DOHH2 (cell line): ENCODE results near the gene PHF14.

Experiments
- H3F3A ChIP-seq: fragments of 200-600 bp; sonication (generic), shearing (Covaris generic); 2 replicates; pipeline ENCODE4 v1.6.0; 2016; ENCODE audit warnings: antibody characterized with exemption, mild to moderate bottlenecking; ENCODE audit not compliant: control insufficient read depth, insufficient read depth
- H3K27ac ChIP-seq: fragments of 200-600 bp; sonication (generic); 2 replicates; pipeline ENCODE4 v1.5.1; 2014; ENCODE audit warnings: low read depth, mild to moderate bottlenecking, low read length, moderate library complexity
- H3K27me3 ChIP-seq: fragments of 200-600 bp; sonication (generic); 2 replicates; pipeline ENCODE4 v1.6.1; 2014; ENCODE audit warnings: mild to moderate bottlenecking, low read length, mixed read lengths; ENCODE audit not compliant: control insufficient read depth
- H3K36me3 ChIP-seq: fragments of 200-600 bp; sonication (generic); 2 replicates; pipeline ENCODE4 v1.6.1; 2014; ENCODE audit warnings: mild to moderate bottlenecking, low read length, moderate library complexity, mixed read lengths; ENCODE audit not compliant: control insufficient read depth
- H3K4me1 ChIP-seq: fragments of 200-600 bp; sonication (generic); 2 replicates; pipeline ENCODE4 v1.6.1; 2014; ENCODE audit warnings: mild to moderate bottlenecking, low read length, mixed read lengths; ENCODE audit not compliant: control insufficient read depth
- H3K4me2 ChIP-seq: fragments of 200-600 bp; sonication (generic); 2 replicates; pipeline ENCODE4 v1.6.0; 2014; ENCODE audit warnings: mild to moderate bottlenecking, low read length, moderate library complexity
- H3K4me3 ChIP-seq: fragments of 200-600 bp; sonication (generic); 2 replicates; pipeline ENCODE4 v1.5.1; 2014; ENCODE audit warnings: mild to moderate bottlenecking, low read length, mixed read lengths
- H3K79me2 ChIP-seq: fragments of 200-600 bp; sonication (generic); 2 replicates; pipeline ENCODE4 v1.6.1; 2014; ENCODE audit warnings: mild to moderate bottlenecking, low read length, mixed read lengths; ENCODE audit not compliant: control insufficient read depth
- H3K9me2 ChIP-seq: fragments of 200-600 bp; sonication (generic); replicated peaks from 2 replicates; pipeline ENCODE4 v1.6.1; 2014; ENCODE audit warnings: mild to moderate bottlenecking, low read length, mixed read lengths; ENCODE audit not compliant: control insufficient read depth
- H3K9me3 ChIP-seq: fragments of 200-600 bp; sonication (generic); 2 replicates; pipeline ENCODE4 v1.6.1; 2014; ENCODE audit warnings: antibody characterized with exemption, low read length, mixed read lengths; ENCODE audit not compliant: control insufficient read depth, insufficient read depth
- H4K20me1 ChIP-seq: fragments of 200-600 bp; sonication (generic); 2 replicates; pipeline ENCODE4 v1.6.0; 2014; ENCODE audit warnings: low read depth, mild to moderate bottlenecking, antibody characterized with exemption, low read length, moderate library complexity; ENCODE audit not compliant: control insufficient read depth, insufficient read depth
- EZH2phosphoT487 ChIP-seq: fragments of 200-600 bp; sonication (generic); IDR thresholded peaks from 2 replicates; pipeline ENCODE4 v1.6.1; 2017; ENCODE audit warnings: borderline replicate concordance, mild to moderate bottlenecking, antibody characterized with exemption, low read length, moderate library complexity, mixed read lengths
- TF ChIP-seq, protein P1 (sequence below): fragments of 200-600 bp; sonication (generic); IDR thresholded peaks from one replicate; pipeline ENCODE4 v1.5.1; 2014; ENCODE audit warnings: antibody characterized with exemption, mild to moderate bottlenecking, low read depth, low read length; ENCODE audit not compliant: poor library complexity, severe bottlenecking

Gene PHF14

GRCh38 chr7:11170175-11170574, 196.5 kb downstream of the PHF14 start:
- H3K9me2 ChIP-seq, result no peaks in the 10 kb centered on the region
- H3K27ac ChIP-seq, result no peak overlapping the region

DNA sequence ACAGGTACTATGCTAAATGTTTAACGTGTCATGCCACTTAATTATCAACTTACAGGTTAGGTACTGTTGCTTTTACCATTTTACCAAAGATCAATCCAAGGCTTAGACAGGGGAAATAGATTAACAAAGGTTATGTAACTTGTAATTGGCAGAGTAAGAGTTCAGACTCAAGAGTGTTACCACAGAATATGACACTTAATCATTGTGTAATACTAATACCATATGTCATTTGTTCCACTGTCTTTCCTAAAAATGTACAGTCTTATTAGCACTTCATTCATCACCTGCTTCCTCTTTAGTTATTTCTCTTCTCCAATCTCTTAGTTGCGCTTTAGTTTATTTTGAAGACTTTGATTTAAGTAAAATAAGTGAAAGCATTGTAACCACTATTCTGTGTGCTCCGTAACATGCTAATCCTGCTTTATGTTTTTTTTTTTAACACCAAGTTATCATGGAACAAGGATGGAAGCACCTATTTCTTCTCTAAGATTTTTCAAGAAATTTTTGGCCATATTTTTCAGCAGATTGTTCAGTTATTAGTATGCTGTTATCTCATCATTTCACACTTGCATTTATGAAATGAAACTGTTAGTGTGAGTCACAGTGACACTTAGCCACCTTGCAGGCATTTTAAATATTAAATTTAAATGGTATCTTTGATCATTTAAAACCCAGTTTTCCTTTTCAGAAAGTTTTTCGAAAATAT, 197.3 kb downstream of the PHF14 start:
- no peaks in the 10 kb centered on the region for H3K9me3 ChIP-seq
- H3K4me3 ChIP-seq, result no peak overlapping the region
- no peak for TF ChIP-seq EZH2phosphoT487
- H3F3A ChIP-seq, result no peaks in the 10 kb centered on the region
- H3K36me3 ChIP-seq, result no peaks in the 10 kb centered on the region
- H3K9me2 ChIP-seq, result no peaks in the 10 kb centered on the region
- no peak overlapping the region for H3K27ac ChIP-seq
- H3K4me2 ChIP-seq, result no peak overlapping the region
- no peaks in the 10 kb centered on the region for H4K20me1 ChIP-seq
- no peaks in the 10 kb centered on the region for H3K79me2 ChIP-seq
- H3K4me1 ChIP-seq, result no peaks in the 10 kb centered on the region
- H3K27me3 ChIP-seq, result no peaks in the 10 kb centered on the region

More at GRCh38 chr7:11170175-11170574, 196.5 kb downstream of the PHF14 start:
- Histone ChIP-seq H3K27me3 (no peaks in the 10 kb centered on the region), H4K20me1 (no peaks in the 10 kb centered on the region), H3K4me2 (no peak overlapping the region), H3K4me1 (no peaks in the 10 kb centered on the region), H3K4me3 (no peak overlapping the region), H3K36me3 (no peaks in the 10 kb centered on the region), H3K9me3 (no peaks in the 10 kb centered on the region), H3F3A (no peaks in the 10 kb centered on the region), H3K79me2 (no peaks in the 10 kb centered on the region)
- TF ChIP-seq EZH2phosphoT487, result no peak
- TF ChIP-seq, protein P1, sequence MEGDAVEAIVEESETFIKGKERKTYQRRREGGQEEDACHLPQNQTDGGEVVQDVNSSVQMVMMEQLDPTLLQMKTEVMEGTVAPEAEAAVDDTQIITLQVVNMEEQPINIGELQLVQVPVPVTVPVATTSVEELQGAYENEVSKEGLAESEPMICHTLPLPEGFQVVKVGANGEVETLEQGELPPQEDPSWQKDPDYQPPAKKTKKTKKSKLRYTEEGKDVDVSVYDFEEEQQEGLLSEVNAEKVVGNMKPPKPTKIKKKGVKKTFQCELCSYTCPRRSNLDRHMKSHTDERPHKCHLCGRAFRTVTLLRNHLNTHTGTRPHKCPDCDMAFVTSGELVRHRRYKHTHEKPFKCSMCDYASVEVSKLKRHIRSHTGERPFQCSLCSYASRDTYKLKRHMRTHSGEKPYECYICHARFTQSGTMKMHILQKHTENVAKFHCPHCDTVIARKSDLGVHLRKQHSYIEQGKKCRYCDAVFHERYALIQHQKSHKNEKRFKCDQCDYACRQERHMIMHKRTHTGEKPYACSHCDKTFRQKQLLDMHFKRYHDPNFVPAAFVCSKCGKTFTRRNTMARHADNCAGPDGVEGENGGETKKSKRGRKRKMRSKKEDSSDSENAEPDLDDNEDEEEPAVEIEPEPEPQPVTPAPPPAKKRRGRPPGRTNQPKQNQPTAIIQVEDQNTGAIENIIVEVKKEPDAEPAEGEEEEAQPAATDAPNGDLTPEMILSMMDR, result no peak

- Histone ChIP-seq H3K36me3 (no peaks in the 10 kb centered on the region), H3K27ac (no peak overlapping the region), H3K27me3 (no peaks in the 10 kb centered on the region), H3K4me1 (no peaks in the 10 kb centered on the region), H3K4me3 (no peak overlapping the region), H3K4me2 (no peak overlapping the region), H3F3A (no peaks in the 10 kb centered on the region), H3K9me2 (no peaks in the 10 kb centered on the region), H3K79me2 (no peaks in the 10 kb centered on the region), H3K9me3 (no peaks in the 10 kb centered on the region), H4K20me1 (no peaks in the 10 kb centered on the region)
- TF ChIP-seq, protein P1, result no peak
- TF ChIP-seq EZH2phosphoT487, result no peak
Measured at GRCh38 chr7:11171569-11172192, 198.0 kb downstream of the PHF14 start.

- no peak overlapping the region for H3K4me3 ChIP-seq
- no peaks in the 10 kb centered on the region for H3K36me3 ChIP-seq
- H3F3A ChIP-seq, result no peaks in the 10 kb centered on the region
- no peak overlapping the region for H3K27ac ChIP-seq
- no peak for TF ChIP-seq EZH2phosphoT487
- TF ChIP-seq, protein P1, result no peak
- no peaks in the 10 kb centered on the region for H4K20me1 ChIP-seq
- no peak overlapping the region for H3K4me2 ChIP-seq
- H3K79me2 ChIP-seq, result no peaks in the 10 kb centered on the region
- no peaks in the 10 kb centered on the region for H3K27me3 ChIP-seq
- no peaks in the 10 kb centered on the region for H3K4me1 ChIP-seq
- no peaks in the 10 kb centered on the region for H3K9me3 ChIP-seq
- no peaks in the 10 kb centered on the region for H3K9me2 ChIP-seq
Measured at GRCh38 chr7:11172835-11173234, 199.2 kb downstream of the PHF14 start.
